SK-N-SH treated with all-trans-retinoic acid at 6 μM for 48 hours (cell line): ENCODE measurements around the gene ZNF444.

Experiments used
- ATAC-seq: fragments of 200-7000 bp; cut with Tn5 transposase; 3 replicates; pipeline ENCODE4 v1.9.1; 2020; ENCODE audit warnings: mild to moderate bottlenecking, moderate library complexity
- ARNTL ChIP-seq: fragments of 450-650 bp; formaldehyde crosslinking; IDR thresholded peaks from 2 replicates; pipeline ENCODE4 v1.5.0; 2020; ENCODE audit warnings: low read depth, mild to moderate bottlenecking, moderate library complexity, borderline replicate concordance
- CSDC2 ChIP-seq: fragments of 250-450 bp; sonication (Bioruptor Pico); IDR thresholded peaks from 2 replicates; pipeline ENCODE4 v1.5.0; 2020; ENCODE audit warnings: mild to moderate bottlenecking, moderate library complexity
- ESRRG ChIP-seq: fragments of 250-450 bp; sonication (Bioruptor Pico); IDR thresholded peaks from 2 replicates; pipeline ENCODE4 v1.6.1; 2021; ENCODE audit warnings: mild to moderate bottlenecking
- PPARA ChIP-seq: fragments of 250-450 bp; sonication (Bioruptor Pico); IDR thresholded peaks from 2 replicates; pipeline ENCODE4 v1.5.0; 2020; ENCODE audit warnings: mild to moderate bottlenecking, borderline replicate concordance
- RARB ChIP-seq: fragments of 250-450 bp; sonication (Bioruptor Pico); IDR thresholded peaks from 2 replicates; pipeline ENCODE4 v1.8.0; 2021; ENCODE audit warnings: mild to moderate bottlenecking, moderate library complexity
- SNAI2 ChIP-seq: fragments of 250-450 bp; sonication (Bioruptor Pico); IDR thresholded peaks from 2 replicates; pipeline ENCODE4 v1.5.0; 2020; ENCODE audit warnings: mild to moderate bottlenecking, moderate library complexity
- TCF4 ChIP-seq: fragments of 250-450 bp; sonication (Bioruptor Pico); IDR thresholded peaks from 2 replicates; pipeline ENCODE4 v1.8.0; 2021; ENCODE audit warnings: mild to moderate bottlenecking, moderate library complexity, borderline replicate concordance
- TOX ChIP-seq: fragments of 250-450 bp; sonication (Bioruptor Pico); IDR thresholded peaks from 2 replicates; pipeline ENCODE4 v1.8.0; 2021; ENCODE audit warnings: mild to moderate bottlenecking, moderate library complexity, borderline replicate concordance
- ZC3H10 ChIP-seq: fragments of 250-450 bp; sonication (Bioruptor Pico); IDR thresholded peaks from 2 replicates; pipeline ENCODE4 v1.5.1; 2021; ENCODE audit warnings: mild to moderate bottlenecking, moderate library complexity
- ZFP30 ChIP-seq: fragments of 450-650 bp; formaldehyde crosslinking; IDR thresholded peaks from 2 replicates; pipeline ENCODE4 v1.5.0; 2022; ENCODE audit warnings: mild to moderate bottlenecking, moderate library complexity
- ZNF565 ChIP-seq: fragments of 450-650 bp; formaldehyde crosslinking; conservative IDR thresholded peaks from 2 replicates; pipeline ENCODE4 v1.5.0; 2020; ENCODE audit warnings: low read depth, mild to moderate bottlenecking, moderate library complexity
- ZNF70 ChIP-seq: fragments of 450-650 bp; formaldehyde crosslinking; IDR thresholded peaks from 2 replicates; pipeline ENCODE4 v1.5.0; 2020; ENCODE audit warnings: mild to moderate bottlenecking, moderate library complexity
- ZNF8 ChIP-seq: fragments of 450-650 bp; formaldehyde crosslinking; IDR thresholded peaks from 2 replicates; pipeline ENCODE4 v1.5.0; 2020; ENCODE audit warnings: mild to moderate bottlenecking, moderate library complexity
- TF ChIP-seq, protein P1 (sequence below): fragments of 250-450 bp; sonication (Bioruptor Pico); IDR thresholded peaks from 2 replicates; pipeline ENCODE4 v1.5.1; 2020; ENCODE audit warnings: low read depth, mild to moderate bottlenecking, moderate library complexity
- TF ChIP-seq, protein P2 (sequence below): fragments of 250-450 bp; sonication (Bioruptor Pico); IDR thresholded peaks from 2 replicates; pipeline ENCODE4 v1.8.0; 2020; ENCODE audit warnings: mild to moderate bottlenecking, moderate library complexity, borderline replicate concordance
- TF ChIP-seq, protein P3 (sequence below): fragments of 250-450 bp; sonication (Bioruptor Pico); IDR thresholded peaks from 2 replicates; pipeline ENCODE4 v1.8.0; 2021; ENCODE audit warnings: low read depth, mild to moderate bottlenecking, moderate library complexity, borderline replicate concordance
- TF ChIP-seq, protein P4 (sequence below): fragments of 250-450 bp; sonication (Bioruptor Pico); IDR thresholded peaks from 2 replicates; pipeline ENCODE4 v1.5.1; 2021; ENCODE audit warnings: mild to moderate bottlenecking, moderate library complexity
- TF ChIP-seq, protein P5 (sequence below): fragments of 250-450 bp; sonication (Bioruptor Pico); IDR thresholded peaks from 2 replicates; pipeline ENCODE4 v1.5.0; 2020; ENCODE audit warnings: mild to moderate bottlenecking, moderate library complexity

The ZNF444 gene

DNA sequence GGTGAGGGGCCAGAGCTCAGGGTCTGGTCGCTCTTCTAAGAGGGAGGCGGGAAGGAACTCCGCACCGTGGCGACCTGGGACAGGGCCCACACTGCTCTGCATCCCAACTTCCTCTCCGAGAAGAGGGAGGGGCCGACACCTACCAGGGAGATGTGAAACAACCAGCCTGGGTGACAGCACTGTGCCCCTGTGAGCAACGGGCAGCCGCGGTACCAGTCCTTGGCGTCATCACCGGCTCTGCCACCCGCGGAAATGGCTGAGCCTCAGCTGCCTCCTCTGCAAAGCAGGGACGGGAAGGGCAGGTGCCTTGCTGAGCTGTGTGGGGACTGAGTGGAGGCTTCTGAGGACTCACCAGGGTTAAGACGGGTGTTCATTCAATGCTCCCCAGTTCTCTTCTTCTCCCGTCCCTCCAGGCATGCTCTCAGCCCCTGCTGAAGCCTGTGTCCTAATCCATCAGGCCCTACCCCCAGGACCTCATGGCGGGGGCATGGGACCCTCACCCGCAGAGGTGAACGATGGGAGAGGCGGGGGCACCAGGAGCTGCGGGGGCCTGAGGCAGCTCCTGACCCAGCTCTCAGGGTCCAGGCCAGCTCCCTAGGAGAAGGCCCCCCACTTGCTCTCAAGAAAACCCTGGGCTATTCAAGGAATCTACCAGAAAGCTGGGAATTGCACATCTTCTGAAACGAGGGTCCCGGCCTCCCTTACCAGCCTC, 29.3 kb upstream of the ZNF444 start:
- no peak; the same call in 2 of the 3 replicates for ATAC-seq

DNA sequence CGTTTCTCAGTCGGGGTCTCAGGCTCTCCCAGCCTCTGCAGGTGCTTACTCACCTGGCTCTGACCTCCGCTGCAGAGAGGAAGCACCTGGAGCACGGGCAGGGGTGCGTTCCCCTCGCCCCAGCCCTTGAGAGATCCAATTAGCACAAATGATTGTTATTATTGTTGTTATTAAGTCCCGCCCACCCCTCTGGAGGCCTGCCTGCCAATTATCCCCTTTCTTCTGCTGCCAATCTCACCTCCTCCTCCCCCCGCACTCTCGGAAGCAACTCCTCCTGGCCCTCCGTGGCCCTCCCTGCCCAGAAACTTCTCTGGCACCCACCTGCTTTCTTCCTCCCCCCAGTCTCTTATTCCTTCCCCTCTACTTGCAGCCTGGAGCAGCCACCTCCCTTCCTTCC, 28.8 kb upstream of the ZNF444 start:
- TF ChIP-seq, protein P1, sequence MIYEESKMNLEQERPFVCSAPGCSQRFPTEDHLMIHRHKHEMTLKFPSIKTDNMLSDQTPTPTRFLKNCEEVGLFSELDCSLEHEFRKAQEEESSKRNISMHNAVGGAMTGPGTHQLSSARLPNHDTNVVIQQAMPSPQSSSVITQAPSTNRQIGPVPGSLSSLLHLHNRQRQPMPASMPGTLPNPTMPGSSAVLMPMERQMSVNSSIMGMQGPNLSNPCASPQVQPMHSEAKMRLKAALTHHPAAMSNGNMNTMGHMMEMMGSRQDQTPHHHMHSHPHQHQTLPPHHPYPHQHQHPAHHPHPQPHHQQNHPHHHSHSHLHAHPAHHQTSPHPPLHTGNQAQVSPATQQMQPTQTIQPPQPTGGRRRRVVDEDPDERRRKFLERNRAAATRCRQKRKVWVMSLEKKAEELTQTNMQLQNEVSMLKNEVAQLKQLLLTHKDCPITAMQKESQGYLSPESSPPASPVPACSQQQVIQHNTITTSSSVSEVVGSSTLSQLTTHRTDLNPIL, result no peak
- ATAC-seq, result no peak

More for the DNA sequence above, 29.3 kb upstream of the ZNF444 start:
- TF ChIP-seq, protein P2, sequence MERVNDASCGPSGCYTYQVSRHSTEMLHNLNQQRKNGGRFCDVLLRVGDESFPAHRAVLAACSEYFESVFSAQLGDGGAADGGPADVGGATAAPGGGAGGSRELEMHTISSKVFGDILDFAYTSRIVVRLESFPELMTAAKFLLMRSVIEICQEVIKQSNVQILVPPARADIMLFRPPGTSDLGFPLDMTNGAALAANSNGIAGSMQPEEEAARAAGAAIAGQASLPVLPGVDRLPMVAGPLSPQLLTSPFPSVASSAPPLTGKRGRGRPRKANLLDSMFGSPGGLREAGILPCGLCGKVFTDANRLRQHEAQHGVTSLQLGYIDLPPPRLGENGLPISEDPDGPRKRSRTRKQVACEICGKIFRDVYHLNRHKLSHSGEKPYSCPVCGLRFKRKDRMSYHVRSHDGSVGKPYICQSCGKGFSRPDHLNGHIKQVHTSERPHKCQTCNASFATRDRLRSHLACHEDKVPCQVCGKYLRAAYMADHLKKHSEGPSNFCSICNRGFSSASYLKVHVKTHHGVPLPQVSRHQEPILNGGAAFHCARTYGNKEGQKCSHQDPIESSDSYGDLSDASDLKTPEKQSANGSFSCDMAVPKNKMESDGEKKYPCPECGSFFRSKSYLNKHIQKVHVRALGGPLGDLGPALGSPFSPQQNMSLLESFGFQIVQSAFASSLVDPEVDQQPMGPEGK (CRISPR knock-in tag), result no peak
- TF ChIP-seq ZNF8 (CRISPR knock-in tag) (no peak), ARNTL (CRISPR knock-in tag) (no peak), ZNF565 (CRISPR knock-in tag) (no peak), RARB (no peak), CSDC2 (CRISPR knock-in tag) (no peak), ESRRG (CRISPR knock-in tag) (no peak), PPARA (CRISPR knock-in tag) (no peak), TCF4 (CRISPR knock-in tag) (no peak), SNAI2 (CRISPR knock-in tag) (no peak)
- TF ChIP-seq, protein P3, sequence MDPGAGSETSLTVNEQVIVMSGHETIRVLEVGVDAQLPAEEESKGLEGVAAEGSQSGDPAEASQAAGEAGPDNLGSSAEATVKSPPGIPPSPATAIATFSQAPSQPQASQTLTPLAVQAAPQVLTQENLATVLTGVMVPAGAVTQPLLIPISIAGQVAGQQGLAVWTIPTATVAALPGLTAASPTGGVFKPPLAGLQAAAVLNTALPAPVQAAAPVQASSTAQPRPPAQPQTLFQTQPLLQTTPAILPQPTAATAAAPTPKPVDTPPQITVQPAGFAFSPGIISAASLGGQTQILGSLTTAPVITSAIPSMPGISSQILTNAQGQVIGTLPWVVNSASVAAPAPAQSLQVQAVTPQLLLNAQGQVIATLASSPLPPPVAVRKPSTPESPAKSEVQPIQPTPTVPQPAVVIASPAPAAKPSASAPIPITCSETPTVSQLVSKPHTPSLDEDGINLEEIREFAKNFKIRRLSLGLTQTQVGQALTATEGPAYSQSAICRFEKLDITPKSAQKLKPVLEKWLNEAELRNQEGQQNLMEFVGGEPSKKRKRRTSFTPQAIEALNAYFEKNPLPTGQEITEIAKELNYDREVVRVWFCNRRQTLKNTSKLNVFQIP (CRISPR knock-in tag), result no peak

DNA sequence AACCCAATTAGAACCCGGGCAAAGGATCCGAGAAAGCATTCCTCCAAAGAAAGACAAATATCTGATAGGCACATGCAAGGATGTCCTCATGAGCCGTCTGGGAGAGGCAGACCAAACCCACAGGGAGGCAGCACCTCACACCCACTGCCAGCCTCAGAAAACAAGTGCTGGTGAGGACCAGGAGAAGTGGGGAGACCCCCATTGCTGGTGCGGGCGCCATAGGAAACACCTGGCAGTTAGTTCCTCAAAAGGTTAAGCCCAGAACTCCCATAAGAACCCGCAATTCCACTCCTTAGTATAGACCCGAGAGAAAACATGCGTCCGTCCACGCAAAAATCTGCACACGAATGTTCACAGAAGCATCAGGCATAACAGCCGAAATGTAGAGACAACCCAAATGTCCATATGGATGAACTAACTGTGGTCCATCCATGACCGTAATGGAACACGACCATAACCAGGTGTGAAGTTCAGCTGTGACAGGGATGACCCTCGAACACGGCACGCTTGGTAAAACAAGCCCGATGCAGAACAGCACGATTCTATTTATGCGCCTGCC, 27.9 kb upstream of the ZNF444 start:
- TF ChIP-seq ZNF70 (CRISPR knock-in tag) (no peak), ZC3H10 (CRISPR knock-in tag) (no peak)
- no peak for ATAC-seq

DNA sequence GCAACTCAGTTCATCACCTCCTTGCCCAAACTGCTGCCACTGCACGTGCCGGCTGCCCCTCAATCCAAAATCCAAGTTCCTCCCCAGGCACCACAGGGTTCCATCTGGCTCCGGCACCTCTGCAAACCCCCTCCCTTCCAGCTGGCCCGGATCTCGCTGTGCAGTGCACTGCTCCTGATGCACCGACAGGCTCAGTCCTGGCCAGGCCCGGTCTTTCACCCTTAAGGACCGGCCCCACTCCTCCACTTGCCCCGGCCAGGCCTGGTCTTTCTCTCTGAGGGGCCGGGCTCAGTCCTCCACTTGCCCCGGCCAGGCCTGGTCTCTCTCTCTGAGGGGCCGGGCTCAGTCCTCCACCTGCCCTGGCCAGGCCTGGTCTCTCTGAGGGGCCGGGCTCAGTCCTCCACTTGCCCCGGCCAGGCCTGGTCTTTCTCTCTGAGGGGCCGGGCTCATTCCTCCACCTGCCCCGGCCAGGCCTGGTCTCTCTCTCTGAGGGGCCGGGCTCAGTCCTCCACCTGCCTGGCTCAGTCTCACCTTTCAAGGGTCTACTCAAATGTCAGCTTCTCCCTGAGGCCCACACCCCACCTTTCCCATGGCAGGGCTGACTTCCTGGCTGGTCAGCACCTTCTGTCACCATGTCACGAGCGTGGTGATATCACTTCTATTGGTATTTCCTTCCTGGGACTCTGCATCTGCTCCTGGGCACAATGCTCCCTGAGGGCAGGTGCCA, 26.9 kb upstream of the ZNF444 start:
- no peak for ATAC-seq

DNA sequence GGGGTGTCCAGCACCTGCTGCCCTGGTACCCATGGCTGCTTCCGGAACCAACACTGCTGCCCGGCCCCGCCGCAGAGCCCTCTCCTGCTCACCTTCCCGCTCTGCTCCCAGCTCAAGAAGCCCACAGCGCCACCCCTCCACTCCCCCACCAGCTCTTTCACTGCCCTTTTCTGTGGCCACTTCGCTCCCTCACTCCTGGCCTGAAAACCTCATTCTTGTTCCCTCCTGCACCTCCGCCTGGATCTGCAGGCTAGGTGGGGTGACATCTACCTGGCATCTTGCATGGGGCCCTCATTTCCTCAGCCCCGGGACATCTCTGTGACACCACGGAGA, 26.3 kb upstream of the ZNF444 start:
- no peak for ATAC-seq
- no peak for TF ChIP-seq RARB
- TF ChIP-seq PPARA (CRISPR knock-in tag), result no peak
- TF ChIP-seq ZFP30 (CRISPR knock-in tag), result no peak
- no peak for TF ChIP-seq SNAI2 (CRISPR knock-in tag)
- no peak for TF ChIP-seq ZC3H10 (CRISPR knock-in tag)
- no peak for TF ChIP-seq ZNF8 (CRISPR knock-in tag)
- TF ChIP-seq, protein P2 (CRISPR knock-in tag), result no peak
- TF ChIP-seq, protein P4, sequence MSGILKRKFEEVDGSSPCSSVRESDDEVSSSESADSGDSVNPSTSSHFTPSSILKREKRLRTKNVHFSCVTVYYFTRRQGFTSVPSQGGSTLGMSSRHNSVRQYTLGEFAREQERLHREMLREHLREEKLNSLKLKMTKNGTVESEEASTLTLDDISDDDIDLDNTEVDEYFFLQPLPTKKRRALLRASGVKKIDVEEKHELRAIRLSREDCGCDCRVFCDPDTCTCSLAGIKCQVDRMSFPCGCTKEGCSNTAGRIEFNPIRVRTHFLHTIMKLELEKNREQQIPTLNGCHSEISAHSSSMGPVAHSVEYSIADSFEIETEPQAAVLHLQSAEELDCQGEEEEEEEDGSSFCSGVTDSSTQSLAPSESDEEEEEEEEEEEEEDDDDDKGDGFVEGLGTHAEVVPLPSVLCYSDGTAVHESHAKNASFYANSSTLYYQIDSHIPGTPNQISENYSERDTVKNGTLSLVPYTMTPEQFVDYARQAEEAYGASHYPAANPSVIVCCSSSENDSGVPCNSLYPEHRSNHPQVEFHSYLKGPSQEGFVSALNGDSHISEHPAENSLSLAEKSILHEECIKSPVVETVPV (CRISPR knock-in tag), result no peak
- no peak for TF ChIP-seq TCF4 (CRISPR knock-in tag)
- TF ChIP-seq TOX, result no peak
- no peak for TF ChIP-seq CSDC2 (CRISPR knock-in tag)
- TF ChIP-seq, protein P5, sequence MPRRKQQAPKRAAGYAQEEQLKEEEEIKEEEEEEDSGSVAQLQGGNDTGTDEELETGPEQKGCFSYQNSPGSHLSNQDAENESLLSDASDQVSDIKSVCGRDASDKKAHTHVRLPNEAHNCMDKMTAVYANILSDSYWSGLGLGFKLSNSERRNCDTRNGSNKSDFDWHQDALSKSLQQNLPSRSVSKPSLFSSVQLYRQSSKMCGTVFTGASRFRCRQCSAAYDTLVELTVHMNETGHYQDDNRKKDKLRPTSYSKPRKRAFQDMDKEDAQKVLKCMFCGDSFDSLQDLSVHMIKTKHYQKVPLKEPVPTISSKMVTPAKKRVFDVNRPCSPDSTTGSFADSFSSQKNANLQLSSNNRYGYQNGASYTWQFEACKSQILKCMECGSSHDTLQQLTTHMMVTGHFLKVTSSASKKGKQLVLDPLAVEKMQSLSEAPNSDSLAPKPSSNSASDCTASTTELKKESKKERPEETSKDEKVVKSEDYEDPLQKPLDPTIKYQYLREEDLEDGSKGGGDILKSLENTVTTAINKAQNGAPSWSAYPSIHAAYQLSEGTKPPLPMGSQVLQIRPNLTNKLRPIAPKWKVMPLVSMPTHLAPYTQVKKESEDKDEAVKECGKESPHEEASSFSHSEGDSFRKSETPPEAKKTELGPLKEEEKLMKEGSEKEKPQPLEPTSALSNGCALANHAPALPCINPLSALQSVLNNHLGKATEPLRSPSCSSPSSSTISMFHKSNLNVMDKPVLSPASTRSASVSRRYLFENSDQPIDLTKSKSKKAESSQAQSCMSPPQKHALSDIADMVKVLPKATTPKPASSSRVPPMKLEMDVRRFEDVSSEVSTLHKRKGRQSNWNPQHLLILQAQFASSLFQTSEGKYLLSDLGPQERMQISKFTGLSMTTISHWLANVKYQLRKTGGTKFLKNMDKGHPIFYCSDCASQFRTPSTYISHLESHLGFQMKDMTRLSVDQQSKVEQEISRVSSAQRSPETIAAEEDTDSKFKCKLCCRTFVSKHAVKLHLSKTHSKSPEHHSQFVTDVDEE (CRISPR knock-in tag), result no peak

More for the DNA sequence above, 26.9 kb upstream of the ZNF444 start:
- TF ChIP-seq, protein P1, result no peak
- no peak for TF ChIP-seq SNAI2 (CRISPR knock-in tag)
